NOMO-1 (cell line): ENCODE measurements around the gene CCDC160.
"Not testable (repeated sequence)": the region's sequence is repeated elsewhere in the genome, so short reads cannot be mapped to it uniquely, and the experiment has no call there.

Experiments
- DNase-seq, 2 experiments: peaks; one replicate each; lab custom pipeline; 2025; ENCODE audit not compliant: unreplicated experiment in 2 of 2; lab: John Stamatoyannopoulos, UW

The CCDC160 gene

DNA sequence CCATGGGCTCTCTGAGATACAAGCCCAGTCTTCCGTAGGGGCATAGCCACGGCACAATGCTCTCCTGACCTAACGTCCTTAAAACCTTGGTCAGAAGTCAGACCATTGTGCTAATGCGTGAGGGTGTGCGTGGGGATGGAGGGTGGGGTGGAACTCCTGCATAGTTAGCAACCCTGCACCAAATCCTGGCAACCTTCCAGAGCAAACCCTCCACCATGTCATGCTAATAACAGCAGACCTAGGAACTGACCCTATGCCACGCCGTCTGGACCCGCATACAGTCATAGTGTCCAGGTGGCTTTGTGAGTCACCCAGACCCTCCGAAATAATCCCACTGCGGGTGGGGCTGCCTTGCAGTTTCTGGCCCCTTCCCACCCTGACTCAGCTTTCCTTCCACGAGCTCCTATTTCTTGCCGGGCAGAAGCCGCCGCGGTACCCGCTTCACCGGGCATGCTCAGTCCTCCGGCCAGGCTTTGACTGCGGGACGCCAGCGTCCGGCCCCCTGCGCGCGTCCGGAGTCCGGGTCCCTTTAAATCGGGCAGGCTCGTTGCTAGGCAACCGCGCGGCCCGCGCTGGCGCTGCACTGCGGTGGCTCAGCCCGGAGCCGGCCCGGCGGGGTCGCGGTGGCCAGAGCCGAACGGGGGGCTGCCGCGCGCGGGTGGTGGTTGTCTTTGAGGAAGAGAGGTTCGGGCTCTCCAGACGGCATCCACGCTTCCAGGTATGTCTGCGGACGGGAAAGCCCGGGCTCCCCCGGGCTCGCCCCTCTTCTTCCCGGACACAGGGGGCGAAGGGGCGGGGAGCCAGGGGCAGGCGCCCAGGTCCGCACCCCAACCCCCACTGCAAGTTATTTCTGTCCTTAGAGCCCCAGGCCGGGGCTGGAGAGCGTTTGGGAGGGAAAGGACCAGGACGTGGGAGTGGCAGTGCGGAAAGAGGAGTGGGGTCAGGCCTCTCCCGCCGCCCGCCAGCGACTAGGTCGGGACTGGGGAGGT lies at the start of gene CCDC160:
CCDC160 (plus strand) TSS at position 557 of the 989 bp plus-strand sequence. CDS start 7,619 bp downstream, outside the sequence.
- DNase-seq: no peak

DNA sequence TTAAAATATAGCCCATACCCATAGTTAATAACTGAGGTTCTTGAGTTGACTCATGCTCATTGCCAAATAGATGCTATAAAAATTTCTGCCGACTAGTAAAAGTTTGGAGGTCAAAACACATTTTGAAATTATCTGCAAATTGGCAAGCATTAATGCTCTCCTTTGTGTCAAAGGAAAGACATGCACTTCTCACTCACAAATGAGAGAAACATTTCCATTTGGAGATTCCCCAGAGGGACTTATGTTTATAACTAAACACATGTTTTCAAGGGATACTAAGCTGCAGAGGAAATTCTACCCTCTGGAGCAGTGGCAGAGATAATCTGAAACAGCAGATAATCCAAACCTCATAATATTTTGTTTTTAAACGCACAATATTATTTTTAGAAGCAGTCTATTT lies 45.7 kb upstream of the CCDC160 start:
- no peak for DNase-seq

DNA sequence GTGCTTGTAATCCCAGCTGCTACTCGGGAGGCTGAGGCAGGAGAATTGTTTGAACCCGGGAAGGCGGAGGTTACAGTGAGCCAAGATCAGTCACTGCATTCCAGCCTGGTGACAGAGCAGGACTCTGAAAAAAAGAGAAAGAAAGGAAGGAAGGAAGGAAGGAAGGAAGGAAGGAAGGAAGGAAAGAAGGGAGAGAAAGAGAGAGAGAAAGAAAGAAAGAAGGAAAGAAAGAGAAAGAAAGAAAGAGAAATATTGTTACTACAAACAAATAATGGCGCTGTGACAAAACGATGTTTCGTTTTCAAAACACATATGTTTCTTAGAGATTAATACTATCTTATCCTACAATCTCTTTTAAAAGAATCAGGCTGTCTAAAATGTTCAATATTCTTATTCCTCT lies 42.1 kb upstream of the CCDC160 start:
- DNase-seq: no peak

DNA sequence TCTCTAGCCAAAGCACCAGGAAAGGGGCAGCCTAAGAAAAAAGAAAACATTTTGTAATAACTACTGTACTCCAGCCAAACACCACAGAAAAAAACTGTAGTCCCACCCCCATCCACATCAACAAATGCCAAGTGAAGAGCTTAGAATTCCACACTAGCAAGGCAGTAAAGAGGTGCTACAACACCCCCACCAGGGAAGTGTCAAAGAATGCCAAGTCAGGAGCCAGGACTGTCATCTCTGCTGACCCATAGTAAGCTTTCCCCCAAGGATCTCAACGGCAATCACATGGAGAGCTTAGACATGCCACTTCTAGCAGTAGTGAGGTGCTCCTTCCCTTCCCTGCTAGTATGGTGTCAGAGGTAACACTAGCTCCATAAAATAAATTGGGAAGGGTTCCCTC lies 34.4 kb upstream of the CCDC160 start:
- DNase-seq: no peak

DNA sequence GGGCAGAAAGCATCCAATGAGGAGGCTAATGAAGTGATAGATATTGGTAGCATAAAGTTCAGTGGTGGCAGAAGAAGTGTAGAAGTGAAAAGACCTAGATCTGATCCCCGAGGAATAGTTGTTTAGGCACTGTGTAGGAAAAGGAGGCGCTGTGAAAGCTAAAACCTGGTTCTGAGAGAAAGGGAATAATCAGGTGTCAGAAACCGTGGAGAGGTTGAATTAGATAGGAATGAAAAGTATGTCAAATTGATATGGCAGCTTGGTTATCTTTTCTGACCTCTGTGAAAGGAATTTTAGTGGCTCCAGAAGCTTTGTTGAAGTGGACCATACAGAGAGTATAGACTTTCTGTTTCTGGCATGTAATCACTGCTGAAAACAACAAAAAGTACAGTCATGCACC lies 30.8 kb upstream of the CCDC160 start:
- no peak for DNase-seq

DNA sequence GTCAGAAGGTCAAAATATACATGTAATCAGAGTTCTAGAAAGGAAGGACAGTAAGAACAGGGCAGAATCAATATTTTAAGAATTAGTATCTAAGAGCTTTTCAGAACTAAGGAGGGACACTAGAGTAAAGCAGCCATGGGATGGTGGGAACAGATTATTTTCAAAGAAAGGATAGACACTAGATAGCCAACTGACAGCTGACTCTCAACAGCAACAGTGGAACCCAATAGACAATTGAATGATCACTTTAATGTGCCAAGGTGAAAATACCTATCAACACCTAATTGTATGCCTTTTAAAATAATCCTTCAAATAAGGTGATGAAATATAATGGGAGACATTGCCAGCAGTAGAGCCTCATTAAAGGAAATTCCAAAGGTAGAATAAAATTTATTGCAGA lies 26.5 kb upstream of the CCDC160 start:
- no peak for DNase-seq

DNA sequence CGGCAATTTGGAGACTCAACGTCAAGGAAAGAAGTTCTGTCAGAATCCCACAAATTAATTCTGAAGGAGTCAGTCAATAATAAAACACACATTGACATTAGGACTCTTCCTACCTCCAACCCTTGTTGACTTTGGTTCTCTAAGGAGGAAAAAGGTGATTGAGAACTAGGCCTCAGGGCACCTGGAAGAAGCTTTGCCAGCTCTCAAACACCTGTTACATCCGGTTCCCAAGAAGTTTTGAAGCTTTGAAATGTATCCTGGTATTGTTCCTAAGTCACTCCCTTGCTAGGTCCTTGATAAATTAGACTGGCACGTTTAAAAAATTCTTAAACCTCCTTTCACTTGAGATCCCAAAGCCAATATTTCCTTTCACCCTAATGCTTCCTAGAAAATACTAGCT lies 1.7 kb upstream of the CCDC160 start:
- no peak for DNase-seq

DNA sequence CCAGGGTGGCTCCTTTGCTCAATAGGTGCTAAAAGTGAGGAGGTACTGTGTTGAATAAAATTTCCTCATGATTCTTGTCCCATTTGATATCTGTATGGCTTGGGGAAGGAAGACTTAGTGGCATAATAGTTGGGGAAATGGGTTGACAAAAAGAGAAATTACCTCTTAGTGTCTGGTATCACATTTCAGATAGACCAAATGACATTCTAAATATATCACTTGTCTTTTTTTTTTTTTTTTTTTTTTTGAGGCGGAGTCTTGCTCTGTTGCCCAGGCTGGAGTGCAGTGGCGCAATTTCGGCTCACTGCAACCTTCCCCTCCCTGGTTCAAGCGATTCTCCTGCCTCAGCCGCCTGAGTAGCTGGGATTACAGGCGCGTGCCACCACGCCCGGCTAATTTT lies 1.2 kb downstream of the CCDC160 start:
- not testable (repeated sequence) for DNase-seq

DNA sequence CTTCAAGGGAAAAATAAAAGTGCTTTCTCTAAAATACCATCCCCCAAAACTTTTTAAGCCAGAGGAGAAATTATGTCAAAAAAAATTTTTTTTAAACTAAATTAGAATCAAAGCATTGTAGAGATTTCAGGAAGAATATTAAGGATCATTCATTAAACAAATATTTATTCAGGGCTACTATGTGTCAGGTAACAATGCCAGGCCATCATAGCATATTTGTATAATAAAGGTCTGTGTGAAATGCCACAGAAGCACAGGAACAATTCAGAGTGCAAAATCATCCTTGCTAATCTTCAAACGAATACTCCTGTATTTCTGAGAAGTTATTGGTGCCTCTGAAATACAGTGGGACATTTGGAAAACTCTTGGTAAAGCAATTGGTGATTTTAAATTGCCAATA lies 2.0 kb downstream of the CCDC160 start:
- DNase-seq: no peak

DNA sequence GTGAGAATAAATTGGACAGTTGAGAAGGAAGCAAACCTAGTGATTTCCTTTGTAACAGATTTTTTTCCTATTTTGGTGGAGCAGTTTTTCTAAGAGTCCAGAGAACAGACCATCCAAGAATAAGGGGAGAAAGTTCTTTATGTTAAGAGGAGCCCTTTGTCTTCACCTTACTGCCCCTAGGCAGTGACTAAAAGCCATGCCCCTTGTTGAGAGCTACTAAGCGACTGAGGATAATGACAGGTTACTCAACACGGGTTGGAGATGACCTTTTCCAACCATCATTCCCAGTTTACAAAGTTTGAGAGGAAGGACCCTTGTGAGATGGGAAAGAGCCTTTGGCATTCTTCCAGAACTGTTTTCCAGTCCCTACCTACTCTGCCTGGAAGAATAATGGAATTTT lies 3.2 kb downstream of the CCDC160 start:
- no peak for DNase-seq

DNA sequence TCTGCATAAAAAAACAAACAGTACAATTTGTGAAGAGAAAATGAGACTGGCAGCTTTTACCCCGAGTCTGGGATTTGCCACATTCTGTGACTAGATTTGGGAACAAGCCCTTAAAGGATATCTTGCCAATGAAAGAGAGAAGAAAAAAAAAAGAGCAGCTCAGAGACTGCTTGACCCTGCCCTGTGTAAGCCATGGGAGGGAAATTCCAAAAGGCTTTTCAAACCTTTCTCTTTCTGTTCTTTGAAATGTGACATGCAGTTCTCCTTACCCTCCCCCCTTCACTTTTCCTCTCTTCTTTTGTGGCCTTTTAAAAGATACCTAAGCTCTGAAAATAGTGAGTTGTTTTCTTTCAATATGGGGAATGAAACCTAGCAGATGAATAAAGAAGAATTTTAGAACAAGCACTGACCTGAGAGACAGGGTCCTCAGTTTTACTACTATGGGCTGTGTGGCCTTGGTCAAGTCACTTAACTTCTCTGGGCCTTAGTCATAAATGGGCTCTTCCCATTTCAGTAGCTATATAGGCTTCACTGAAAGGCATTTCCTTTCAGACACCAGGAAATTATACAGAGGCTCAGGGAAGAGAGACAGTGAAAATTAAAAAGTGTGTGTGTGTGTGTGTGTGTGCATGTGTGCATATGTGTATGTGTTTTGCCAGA lies 5.1 kb downstream of the CCDC160 start:
- no peak for DNase-seq

DNA sequence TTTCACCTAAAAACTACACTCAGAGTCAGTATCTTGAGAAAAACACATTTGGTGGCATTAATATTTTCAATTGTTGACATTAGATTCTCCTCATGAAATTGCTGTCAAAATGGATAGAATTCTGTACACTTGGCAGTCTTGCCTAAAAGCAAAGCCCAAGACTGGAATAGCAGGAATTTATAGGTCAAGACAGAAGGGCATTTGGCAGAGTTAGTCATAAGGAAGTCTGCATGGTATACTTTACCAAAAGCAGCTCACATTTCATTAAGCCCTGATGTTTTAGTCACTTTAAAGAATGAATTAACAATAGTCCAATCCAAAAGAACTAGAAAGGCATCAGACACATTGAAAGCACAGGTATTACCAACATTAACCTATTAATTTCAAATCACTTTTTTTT lies 7.1 kb downstream of the CCDC160 start:
- no peak for DNase-seq

DNA sequence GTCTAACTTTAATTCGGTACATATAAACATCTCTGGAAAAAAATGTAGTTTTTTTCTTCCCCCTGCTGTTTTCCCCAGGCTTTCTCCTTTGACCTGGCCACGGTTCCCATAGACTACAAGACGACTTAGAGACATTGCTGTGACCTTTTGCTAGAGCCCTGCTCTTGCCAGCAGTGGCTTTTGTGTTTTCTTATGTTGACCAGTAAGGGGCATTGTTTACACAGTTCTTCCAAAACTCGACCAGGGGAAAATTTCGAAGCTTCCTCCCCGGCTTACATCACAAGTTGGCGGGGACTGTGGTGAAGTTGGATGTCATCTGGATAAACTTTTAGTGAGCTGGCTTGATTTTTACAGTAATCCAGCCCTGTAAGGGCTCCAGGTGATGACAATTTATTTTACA lies 9.3 kb downstream of the CCDC160 start:
- DNase-seq: peak in 1 of 2 experiments; percentile 2

DNA sequence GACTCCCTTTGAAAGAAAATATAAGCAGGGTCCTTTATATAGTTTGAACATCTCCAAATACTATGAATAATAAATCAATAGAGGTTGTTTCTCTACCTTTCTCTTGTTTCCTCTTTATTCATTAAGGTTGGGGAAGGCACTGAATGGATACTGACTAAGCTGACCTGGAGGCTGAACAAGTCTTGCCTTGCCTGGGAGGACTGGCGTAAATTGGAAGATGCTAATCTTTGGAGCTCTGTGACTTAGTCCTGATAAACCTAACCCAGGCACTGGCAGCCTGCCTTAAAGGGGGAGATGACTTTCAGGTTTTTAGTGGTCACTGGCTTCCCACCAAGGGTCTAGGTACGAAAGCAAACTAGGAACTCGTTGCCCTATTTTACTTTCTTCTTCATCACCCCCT lies 10.5 kb downstream of the CCDC160 start:
- DNase-seq: no peak

DNA sequence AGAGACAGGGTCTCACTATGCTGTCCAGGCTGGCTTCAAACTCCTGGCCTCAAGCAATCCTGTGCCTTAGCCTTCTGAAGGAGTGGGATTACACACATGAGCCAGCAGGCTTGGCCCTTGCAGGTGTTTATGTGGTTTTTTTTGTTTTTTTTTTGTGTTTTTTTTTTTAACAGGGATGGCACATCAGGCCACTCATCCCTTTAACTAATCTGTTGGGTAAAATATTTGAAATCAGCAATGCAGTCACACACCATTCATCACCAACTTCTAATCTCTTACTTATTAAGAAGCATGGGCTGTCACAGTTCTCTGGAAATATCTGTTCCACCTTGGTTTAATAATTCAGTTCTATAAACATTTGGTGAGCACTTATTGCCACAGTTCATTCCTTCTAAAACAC lies 12.3 kb downstream of the CCDC160 start:
- DNase-seq: no peak

DNA sequence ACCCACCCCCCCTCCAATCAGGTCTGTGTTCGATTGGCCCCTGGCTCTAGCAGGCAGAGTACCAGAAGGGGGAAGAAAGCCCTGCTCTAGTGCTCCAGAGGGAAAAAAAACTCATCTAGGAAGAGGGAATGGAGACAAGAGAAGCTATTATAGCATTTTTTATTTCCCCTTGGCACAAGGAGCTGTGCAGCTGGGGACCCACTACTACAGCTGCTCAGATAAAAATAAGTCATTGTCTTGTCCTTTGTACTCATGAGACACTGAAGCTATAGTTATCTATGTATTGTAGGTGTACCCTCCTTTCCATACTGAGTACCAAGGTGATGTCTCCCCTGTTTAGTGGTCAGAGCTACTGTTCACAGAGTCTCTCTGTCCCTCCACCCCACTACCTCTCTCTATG lies 14.3 kb downstream of the CCDC160 start:
- DNase-seq: no peak

DNA sequence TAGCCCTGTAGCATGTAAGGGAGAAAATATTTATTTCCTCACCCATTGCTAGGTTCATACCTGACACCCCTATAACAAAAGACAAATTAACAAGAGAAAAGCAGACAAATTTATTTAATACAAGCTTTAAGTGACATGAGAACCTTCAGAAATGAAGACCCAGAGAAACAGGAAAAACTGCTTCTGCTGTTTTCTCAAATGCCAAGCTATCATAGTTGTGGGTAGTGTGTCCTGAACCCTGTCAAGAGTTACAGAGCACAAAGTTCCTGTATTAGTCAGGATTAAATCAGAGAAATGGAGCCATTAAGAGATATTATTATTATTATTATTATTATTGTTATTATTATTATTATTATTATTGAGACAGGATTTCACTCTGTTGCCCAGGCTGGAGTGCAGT lies 17.5 kb downstream of the CCDC160 start:
- DNase-seq: no peak

DNA sequence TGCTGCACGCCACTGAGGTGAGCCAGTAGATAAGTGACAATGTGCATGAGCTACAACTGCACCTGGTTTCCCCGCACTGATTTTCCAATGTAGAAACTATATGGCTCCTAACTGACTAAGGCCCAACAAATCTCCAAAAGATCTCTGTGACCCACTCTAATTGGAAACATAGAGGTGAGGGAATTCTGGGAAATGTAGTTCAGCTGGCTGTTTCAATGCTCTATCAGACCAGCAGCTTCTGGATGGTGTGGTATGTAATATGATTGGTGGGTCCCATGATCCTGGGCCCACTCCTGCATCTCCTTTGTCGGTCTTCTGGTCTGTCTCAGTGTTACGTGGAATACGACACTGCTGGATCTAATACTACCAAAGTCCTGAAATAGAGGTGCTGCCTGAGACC lies 18.6 kb downstream of the CCDC160 start:
- no peak for DNase-seq

DNA sequence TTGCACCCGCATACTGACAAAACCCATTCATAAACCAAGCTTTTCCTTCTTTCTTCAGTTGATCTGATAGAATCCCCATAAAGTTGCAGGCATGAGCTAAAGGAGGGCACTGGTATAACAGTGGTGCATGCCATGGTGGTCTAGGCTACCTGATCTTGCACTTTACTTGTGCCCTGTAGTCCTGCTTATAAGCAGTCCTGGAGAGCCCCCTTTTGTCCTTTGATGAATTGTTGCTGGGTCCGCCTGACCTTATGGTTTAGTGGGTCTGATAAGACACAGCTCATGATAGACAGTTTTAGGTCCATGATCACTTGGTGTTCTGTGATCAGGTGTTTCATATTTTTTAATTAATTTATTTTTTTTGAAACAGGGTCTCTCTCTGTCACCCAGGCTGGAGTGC lies 19.7 kb downstream of the CCDC160 start:
- no peak for DNase-seq

DNA sequence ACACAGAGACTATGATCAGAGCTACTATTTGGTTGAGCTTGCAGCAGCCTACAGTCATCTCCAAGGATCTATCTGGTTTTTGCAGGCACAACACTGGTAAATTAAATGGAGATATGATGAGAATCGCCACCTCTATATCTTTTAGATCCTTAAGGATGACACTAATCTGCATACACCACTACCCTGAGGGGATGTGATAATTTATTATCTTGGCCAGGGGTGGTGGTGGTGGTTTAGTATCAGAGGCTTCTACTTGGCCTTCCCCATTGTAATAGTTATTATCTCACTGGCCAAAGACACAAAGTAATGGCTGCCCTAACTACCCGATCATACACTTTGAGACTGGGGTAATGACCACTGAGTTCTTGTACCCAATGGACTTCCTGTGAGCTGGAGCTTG lies 21.2 kb downstream of the CCDC160 start:
- no peak for DNase-seq

DNA sequence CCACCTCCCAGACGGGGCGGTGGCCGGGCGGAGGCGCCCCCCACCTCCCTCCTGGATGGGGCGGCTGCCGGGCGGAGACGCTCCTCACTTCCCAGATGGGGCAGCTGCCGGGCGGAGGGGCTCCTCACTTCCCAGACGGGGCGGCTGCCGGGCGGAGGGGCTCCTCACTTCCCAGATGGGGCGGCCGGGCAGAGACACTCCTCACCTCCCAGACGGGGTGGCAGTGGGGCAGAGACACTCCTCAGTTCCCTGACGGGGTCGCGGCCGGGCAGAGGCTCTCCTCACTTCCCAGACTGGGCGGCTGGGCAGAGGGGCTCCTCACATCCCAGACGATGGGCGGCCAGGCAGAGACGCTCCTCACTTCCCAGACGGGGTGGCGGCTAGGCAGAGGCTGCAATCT lies 49.0 kb downstream of the CCDC160 start:
- not testable (repeated sequence) for DNase-seq

DNA sequence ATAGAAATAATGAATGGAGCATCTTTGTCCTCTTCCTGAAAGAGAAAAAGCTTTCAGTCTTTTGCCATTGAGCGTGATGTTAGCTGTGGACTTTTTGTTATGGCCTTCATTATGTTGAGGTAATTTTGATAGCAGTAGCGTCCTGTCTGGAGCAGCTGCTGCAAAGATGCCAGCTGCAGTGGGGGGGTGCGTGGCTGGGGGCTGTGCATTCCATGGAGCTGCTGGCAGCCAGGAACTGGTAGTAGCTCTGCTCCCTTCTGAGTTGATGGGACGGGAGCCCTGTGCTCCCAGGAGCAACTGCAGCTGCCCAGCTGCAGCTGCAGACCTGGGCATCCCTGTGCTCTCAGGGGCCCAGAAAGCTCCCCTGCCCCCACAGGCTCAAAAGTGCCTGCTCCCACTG lies 50.4 kb downstream of the CCDC160 start:
- no peak for DNase-seq
